ENCODE data around the gene PTPRM.

Gene PTPRM

DNA sequence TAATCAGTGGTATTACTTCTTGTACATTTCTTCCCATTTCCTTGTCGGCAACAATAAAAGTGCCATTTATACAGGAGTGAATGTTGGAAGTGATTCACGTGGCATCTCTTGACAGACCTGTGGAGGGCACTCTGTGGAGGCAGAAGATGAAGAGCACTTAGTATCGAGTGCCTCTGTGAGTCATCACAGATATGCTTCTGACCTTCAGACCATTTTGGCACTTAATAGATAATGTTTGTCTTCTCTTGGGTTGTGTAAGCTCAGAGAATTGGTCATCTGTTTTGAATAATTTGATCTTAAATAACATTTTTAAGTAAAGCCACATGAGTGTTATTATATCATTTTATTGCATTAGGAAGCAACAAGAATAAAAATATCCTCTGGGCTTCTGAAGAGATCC lies 305.5 kb downstream of the PTPRM start:
- DNase-seq = no peak

DNA sequence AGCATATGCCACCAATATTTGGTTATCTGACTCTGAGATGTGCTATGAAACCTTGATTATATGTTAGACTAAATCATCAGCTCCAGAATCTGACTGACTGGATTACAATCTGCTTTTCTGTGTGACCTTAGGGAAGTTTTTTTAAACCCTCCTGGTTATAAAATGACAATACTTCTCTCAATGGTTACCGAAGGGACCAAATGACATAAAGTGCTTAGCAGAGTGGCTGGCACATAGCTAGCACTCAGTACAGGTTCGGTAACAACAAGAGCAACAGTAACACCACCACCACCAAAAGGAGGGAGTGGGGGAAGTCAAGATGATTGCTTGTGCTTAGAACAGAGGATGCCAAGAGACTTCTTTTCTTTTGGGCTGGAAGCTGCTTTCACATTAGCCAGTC lies 306.2 kb downstream of the PTPRM start:
- DNase-seq = no peak

GRCh38 chr18:7876354-7877104 lies 309.4 kb downstream of the PTPRM start:
- DNase-seq = no peak

DNA sequence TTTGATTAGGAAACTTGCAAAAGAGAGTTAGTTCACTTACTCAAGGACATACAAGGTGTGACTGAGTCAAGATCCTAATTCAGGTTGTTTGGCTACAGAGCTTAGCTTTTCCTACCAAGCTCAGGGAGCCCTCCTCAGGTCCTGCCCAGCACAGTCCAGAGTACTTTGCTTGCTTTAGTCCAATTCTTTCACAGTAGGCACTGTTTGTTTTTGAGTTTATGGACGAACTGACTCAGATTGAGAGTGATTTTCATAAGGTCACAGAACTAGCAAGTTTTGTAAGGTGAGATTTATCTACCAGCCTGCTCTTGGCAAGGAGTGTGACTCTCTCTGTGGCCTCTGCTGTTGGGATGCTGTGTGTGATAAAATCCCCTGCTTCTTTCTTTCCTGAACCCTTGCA lies 310.5 kb downstream of the PTPRM start:
- no peak for DNase-seq

- DNase-seq = no peak
Measured at GRCh38 chr18:7878265-7879211, 311.4 kb downstream of the PTPRM start.

GRCh38 chr18:7879717-7880116 lies 312.6 kb downstream of the PTPRM start:
- no peak for DNase-seq

- no peak for DNase-seq
Measured at GRCh38 chr18:7885865-7886264, 318.7 kb downstream of the PTPRM start.

DNA sequence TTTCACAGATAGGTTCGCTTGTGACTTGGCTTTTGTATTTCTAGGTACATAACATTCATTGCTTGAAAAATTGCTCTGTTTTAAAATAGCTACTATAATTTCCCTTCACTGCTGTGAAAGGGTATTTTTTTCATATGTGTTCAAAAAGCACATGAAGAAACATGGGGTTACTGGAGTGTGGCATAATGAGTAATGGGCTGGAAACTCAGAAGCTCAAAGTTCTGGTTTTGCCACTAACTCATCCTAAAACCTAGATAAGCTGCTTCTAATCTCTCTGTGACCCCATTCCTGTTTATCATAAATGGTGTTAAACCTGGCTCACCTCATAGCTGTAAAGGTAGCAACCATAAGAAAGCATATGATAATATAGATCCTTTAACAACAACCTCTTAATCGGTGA lies 319.3 kb downstream of the PTPRM start:
- DNase-seq = no peak

DNA sequence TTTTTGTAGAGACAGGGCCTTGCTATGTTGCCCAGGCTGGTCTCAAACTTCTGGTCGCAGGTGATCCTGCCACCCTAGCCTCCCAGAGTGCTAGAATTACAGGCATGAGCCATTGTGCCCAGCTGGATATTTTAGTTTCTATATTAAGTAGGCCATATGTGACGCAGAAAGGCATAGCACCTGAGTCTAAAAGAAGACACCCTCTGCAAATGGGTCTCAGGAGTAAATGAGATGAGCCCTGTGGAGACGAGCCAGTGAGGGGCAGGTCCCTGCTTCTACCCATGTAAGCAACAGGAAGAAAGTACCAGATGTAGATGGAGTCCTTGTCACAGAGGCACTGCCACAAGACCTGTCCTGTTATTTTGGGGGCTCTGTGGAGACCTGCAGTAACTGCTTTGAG lies 322.4 kb downstream of the PTPRM start:
- no peak for DNase-seq

- DNase-seq = no peak
Measured at GRCh38 chr18:7890075-7890474, 323.0 kb downstream of the PTPRM start.

GRCh38 chr18:7892556-7892955 lies 325.4 kb downstream of the PTPRM start:
- no peak for DNase-seq

- DNase-seq = no peak
Measured at GRCh38 chr18:7894592-7894991, 327.5 kb downstream of the PTPRM start.

- DNase-seq = no peak
Measured at GRCh38 chr18:7895346-7895745, 328.2 kb downstream of the PTPRM start.

DNA sequence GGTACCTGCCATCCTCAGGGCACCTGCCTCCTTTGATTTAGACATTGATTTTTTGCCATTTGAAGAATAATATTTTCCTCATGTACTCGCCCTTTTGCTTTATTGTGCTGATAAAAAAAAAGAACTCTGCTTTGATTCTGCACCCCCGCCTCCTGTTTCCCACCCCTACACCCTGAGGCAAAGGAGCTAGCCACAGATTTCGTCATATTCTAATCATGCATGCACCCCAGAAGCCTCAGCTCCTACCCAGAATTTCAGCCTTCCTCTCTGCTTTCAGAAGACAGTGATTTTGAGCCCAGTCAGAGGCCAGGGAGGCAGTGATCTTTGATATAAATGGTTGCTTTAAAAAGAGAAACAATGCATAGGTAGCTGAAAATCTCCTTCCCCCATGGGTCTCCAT lies 329.0 kb downstream of the PTPRM start:
- no peak for DNase-seq

- no peak for DNase-seq
Measured at GRCh38 chr18:7896805-7897518, 329.8 kb downstream of the PTPRM start.

DNA sequence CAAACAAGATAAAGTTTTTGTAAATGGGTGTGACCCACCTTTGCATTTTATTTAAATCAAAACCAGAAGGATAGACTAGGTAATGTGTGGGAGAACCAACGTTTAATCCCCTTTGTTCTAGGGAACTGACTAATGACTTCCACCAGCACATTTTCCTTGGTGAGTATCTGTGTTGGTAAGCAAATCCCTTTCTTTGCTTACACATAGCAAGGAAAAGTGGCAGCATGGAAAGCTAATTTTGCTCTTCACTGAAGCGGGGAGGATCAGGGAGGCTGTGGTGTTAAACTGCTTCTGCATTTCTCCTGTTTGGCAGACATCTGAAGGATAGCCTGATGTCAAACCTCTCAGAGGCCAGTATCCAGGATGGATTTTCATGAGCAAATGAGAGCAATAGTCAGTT lies 331.1 kb downstream of the PTPRM start:
- no peak for DNase-seq

- no peak for DNase-seq
Measured at GRCh38 chr18:7899078-7899477, 332.0 kb downstream of the PTPRM start.

- DNase-seq = no peak
Measured at GRCh38 chr18:7900091-7900490, 333.0 kb downstream of the PTPRM start.

- no peak for DNase-seq
Measured at GRCh38 chr18:7901657-7902056, 334.5 kb downstream of the PTPRM start.

- DNase-seq = no peak
Measured at GRCh38 chr18:7902399-7902839, 335.3 kb downstream of the PTPRM start.

DNA sequence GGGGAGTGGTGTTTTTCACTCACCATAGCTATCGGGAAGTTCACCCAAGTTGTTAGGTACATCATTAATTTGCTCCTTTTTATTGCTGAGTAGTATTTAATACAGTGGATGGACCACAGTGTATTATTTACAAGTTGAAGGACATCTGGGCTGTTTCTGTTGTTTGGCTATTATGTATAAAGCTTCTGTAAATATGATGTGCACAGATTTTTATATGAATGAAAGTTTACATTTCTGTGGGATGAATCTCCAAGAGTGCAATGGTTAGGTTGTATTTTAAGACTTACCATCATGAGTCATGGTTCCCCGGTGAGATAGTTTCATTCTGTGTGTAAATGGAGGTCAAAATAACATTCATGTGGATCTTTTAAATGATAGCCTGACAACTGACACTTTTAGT lies 337.4 kb downstream of the PTPRM start:
- no peak for DNase-seq

DNA sequence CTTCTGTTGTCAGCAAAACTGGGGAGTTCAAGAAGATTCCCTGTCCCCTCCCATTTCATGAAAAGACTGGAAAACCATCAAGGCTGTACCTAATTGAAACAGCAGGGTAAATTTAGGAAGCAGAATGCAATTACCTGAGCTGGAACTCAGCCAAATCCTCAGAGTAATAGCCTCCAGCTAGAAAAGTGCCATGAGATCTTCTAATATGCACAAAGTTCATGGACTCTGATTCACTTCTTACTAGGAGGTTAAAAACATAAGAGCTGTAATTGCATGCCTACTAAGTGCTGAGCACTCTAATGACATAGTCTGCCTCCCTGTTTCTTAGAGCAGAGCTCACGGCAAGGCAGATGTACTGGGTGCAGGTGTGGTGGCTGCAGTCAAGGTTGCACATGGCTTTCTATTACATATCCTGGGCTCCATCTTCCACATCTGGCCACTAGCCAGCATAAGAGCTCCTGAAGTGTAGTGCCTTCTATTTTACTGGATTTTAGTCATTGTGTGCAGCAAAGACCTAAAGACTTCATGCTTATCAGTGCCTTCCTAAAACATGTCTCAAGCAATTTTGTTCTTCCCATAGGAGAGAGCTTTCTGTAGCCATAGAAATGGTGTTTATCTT lies 341.7 kb downstream of the PTPRM start:
- DNase-seq = no peak

Measured in femur (tissue), 1 donor.